ENCODE results near the gene FAM53A.

FAM53A gene

GRCh38 chr4:1721003-1721665, 37.0 kb upstream of the FAM53A start, which contains the start of the genes TACC3 and TMEM129:
TSS of gene TACC3 (plus strand) at chr4:1721521. CDS start at chr4:1723422, 1,901 bp downstream.
TSS of gene TMEM129 (minus strand) at chr4:1721323. CDS start at chr4:1720837, 486 bp downstream.
- Histone ChIP-seq H3K4me2 (ENCODE audit: low read length, poor library complexity, severe bottlenecking) (peak within 1 kb of the TSS; percentile 81), H2AK5ac (ENCODE audit: low read length, severe bottlenecking) (no peak within 1 kb of the TSS), H2AFZ (ENCODE audit: low read depth, low read length) (peak within 1 kb of the TSS; percentile 55), H4K8ac (ENCODE audit: low read length) (peak within 1 kb of the TSS; percentile 100), H3K18ac (ENCODE audit: low read depth in 1 of 2, low read length in 2 of 2) (peak within 1 kb of the TSS; percentile 78 to 95), H3K27ac (ENCODE audit: low read length, poor library complexity, severe bottlenecking) (peak within 1 kb of the TSS; percentile 81), H3K9ac (ENCODE audit: low read length) (peak within 1 kb of the TSS; percentile 93), H4K91ac (ENCODE audit: low read length) (peak within 1 kb of the TSS; percentile 89), H3K36me3 (ENCODE audit: control insufficient read depth in 1 of 2, insufficient read depth in 2 of 2, low read depth in 1 of 2, low read length in 2 of 2) (peaks cover 36 to 44% of the 10 kb centered on the region in 2 experiments), H2BK15ac (ENCODE audit: low read depth, poor library complexity, severe bottlenecking) (peak within 1 kb of the TSS; percentile 60), H2BK5ac (ENCODE audit: low read depth, low read length, poor library complexity, severe bottlenecking) (peak within 1 kb of the TSS; percentile 69), H3K4ac (ENCODE audit: low read depth in 1 of 2, low read length in 2 of 2) (peak within 1 kb of the TSS; percentile 71 to 93), H3K4me1 (ENCODE audit: control insufficient read depth, insufficient read depth, low read depth, low read length) (peaks cover 47% of the 10 kb centered on the region), H3K79me1 (replicated peaks; ENCODE audit: low read length, poor library complexity, severe bottlenecking) (peaks cover 27% of the 10 kb centered on the region), H3K9me3 (ENCODE audit: control insufficient read depth, low read length) (no peaks in the 10 kb centered on the region), H3K14ac (ENCODE audit: low read length in 2 of 2) (peak within 1 kb of the TSS in 1 of 2 experiments; percentile 86), H2BK12ac (ENCODE audit: low read length in 2 of 2) (peak within 1 kb of the TSS in 1 of 2 experiments; percentile 55), H2BK120ac (ENCODE audit: low read depth, low read length) (no peak within 1 kb of the TSS), H3K27me3 (ENCODE audit: control insufficient read depth in 1 of 2, insufficient read depth in 1 of 2, low read length in 2 of 2) (no peaks in the 10 kb centered on the region), H3K23ac (ENCODE audit: low read length in 2 of 2) (peak within 1 kb of the TSS in 1 of 2 experiments; percentile 80), H3K4me3 (ENCODE audit: insufficient read depth in 1 of 2, low read depth in 1 of 2, low read length in 2 of 2) (peak within 1 kb of the TSS; percentile 76 to 93)
- DNase-seq: peak; percentile 91
- 0% methylated on average over 53 of the region's 83 CpGs for WGBS

GRCh38 chr4:1720163-1720983, 36.3 kb upstream of the FAM53A start:
- peak overlapping the region; percentile 93 for H3K9ac ChIP-seq (ENCODE audit: low read length)
- H3K9me3 ChIP-seq (ENCODE audit: control insufficient read depth, low read length): no peaks in the 10 kb centered on the region
- peak; percentile 63 for DNase-seq
- H3K4me1 ChIP-seq (ENCODE audit: control insufficient read depth, insufficient read depth, low read depth, low read length): peaks cover 43% of the 10 kb centered on the region
- WGBS: 4% methylated on average over 70 of the region's 79 CpGs
- peak overlapping the region; percentile 55 for H2AFZ ChIP-seq (ENCODE audit: low read depth, low read length)
- peak overlapping the region; percentile 43 for H3K27ac ChIP-seq (ENCODE audit: low read length, poor library complexity, severe bottlenecking)
- H2BK5ac ChIP-seq (ENCODE audit: low read depth, low read length, poor library complexity, severe bottlenecking): no peak overlapping the region
- peaks cover 24% of the 10 kb centered on the region for H3K79me1 ChIP-seq (replicated peaks; ENCODE audit: low read length, poor library complexity, severe bottlenecking)
- peak overlapping the region in 1 of 2 experiments; percentile 86 for H3K14ac ChIP-seq (ENCODE audit: low read length in 2 of 2)
- no peak overlapping the region for H2AK5ac ChIP-seq (ENCODE audit: low read length, severe bottlenecking)
- peak overlapping the region; percentile 81 for H3K4me2 ChIP-seq (ENCODE audit: low read length, poor library complexity, severe bottlenecking)
- peak overlapping the region; percentile 89 for H4K91ac ChIP-seq (ENCODE audit: low read length)
- H2BK12ac ChIP-seq (ENCODE audit: low read length in 2 of 2): peak overlapping the region in 1 of 2 experiments; percentile 55
- H3K4ac ChIP-seq (ENCODE audit: low read depth in 1 of 2, low read length in 2 of 2): peak overlapping the region; percentile 71 to 93
- peak overlapping the region; percentile 74 to 93 for H3K4me3 ChIP-seq (ENCODE audit: insufficient read depth in 1 of 2, low read depth in 1 of 2, low read length in 2 of 2)
- H3K27me3 ChIP-seq (ENCODE audit: control insufficient read depth in 1 of 2, insufficient read depth in 1 of 2, low read length in 2 of 2): no peaks in the 10 kb centered on the region
- peak overlapping the region; percentile 60 for H2BK15ac ChIP-seq (ENCODE audit: low read depth, poor library complexity, severe bottlenecking)
- no peak overlapping the region for H2BK120ac ChIP-seq (ENCODE audit: low read depth, low read length)
- peak overlapping the region in 1 of 2 experiments; percentile 70 for H3K23ac ChIP-seq (ENCODE audit: low read length in 2 of 2)
- peaks cover 38 to 39% of the 10 kb centered on the region in 2 experiments for H3K36me3 ChIP-seq (ENCODE audit: control insufficient read depth in 1 of 2, insufficient read depth in 2 of 2, low read depth in 1 of 2, low read length in 2 of 2)
- peak overlapping the region; percentile 100 for H4K8ac ChIP-seq (ENCODE audit: low read length)
- H3K18ac ChIP-seq (ENCODE audit: low read depth in 1 of 2, low read length in 2 of 2): peak overlapping the region; percentile 78 to 95

GRCh38 chr4:1718095-1718850, 34.2 kb upstream of the FAM53A start:
- Histone ChIP-seq H3K9me3 (ENCODE audit: control insufficient read depth, low read length) (no peaks in the 10 kb centered on the region), H3K23ac (ENCODE audit: low read length in 2 of 2) (no peak overlapping the region), H2BK15ac (ENCODE audit: low read depth, poor library complexity, severe bottlenecking) (no peak overlapping the region), H3K9ac (ENCODE audit: low read length) (no peak overlapping the region), H3K27me3 (ENCODE audit: control insufficient read depth in 1 of 2, insufficient read depth in 1 of 2, low read length in 2 of 2) (no peaks in the 10 kb centered on the region), H3K18ac (ENCODE audit: low read depth in 1 of 2, low read length in 2 of 2) (no peak overlapping the region), H2AK5ac (ENCODE audit: low read length, severe bottlenecking) (no peak overlapping the region), H4K91ac (ENCODE audit: low read length) (no peak overlapping the region), H2BK120ac (ENCODE audit: low read depth, low read length) (no peak overlapping the region), H3K4me1 (ENCODE audit: control insufficient read depth, insufficient read depth, low read depth, low read length) (peaks cover 42% of the 10 kb centered on the region), H3K4me2 (ENCODE audit: low read length, poor library complexity, severe bottlenecking) (no peak overlapping the region), H2AFZ (ENCODE audit: low read depth, low read length) (no peak overlapping the region), H3K14ac (ENCODE audit: low read length in 2 of 2) (no peak overlapping the region), H3K27ac (ENCODE audit: low read length, poor library complexity, severe bottlenecking) (no peak overlapping the region), H3K4me3 (ENCODE audit: insufficient read depth in 1 of 2, low read depth in 1 of 2, low read length in 2 of 2) (no peak overlapping the region), H4K8ac (ENCODE audit: low read length) (no peak overlapping the region), H3K36me3 (ENCODE audit: control insufficient read depth in 1 of 2, insufficient read depth in 2 of 2, low read depth in 1 of 2, low read length in 2 of 2) (peaks cover 30 to 34% of the 10 kb centered on the region in 2 experiments), H2BK12ac (ENCODE audit: low read length in 2 of 2) (no peak overlapping the region), H2BK5ac (ENCODE audit: low read depth, low read length, poor library complexity, severe bottlenecking) (no peak overlapping the region), H3K79me1 (replicated peaks; ENCODE audit: low read length, poor library complexity, severe bottlenecking) (peaks cover 21% of the 10 kb centered on the region), H3K4ac (ENCODE audit: low read depth in 1 of 2, low read length in 2 of 2) (no peak overlapping the region)
- WGBS: 95% methylated on average over 30 of the region's 31 CpGs
- no peak for DNase-seq
